Activated CD4-positive, alpha-beta T cell treated with anti-CD3 and anti-CD28 coated beads, Interleukin-2, amount 50 U/mL, for 16 hours (primary cell): ENCODE results near the gene ERCC8.
"Not testable (repeated sequence)": the region's sequence is repeated elsewhere in the genome, so short reads cannot be mapped to it uniquely, and the experiment has no call there.

Experiments
- DNase-seq: peaks from one replicate; pipeline ENCODE4 v3.0.0-alpha.2; 2020

Gene ERCC8

GRCh38 chr5:60903356-60903755 is 41.5 kb downstream of the ERCC8 start:
- no peak for DNase-seq

DNA sequence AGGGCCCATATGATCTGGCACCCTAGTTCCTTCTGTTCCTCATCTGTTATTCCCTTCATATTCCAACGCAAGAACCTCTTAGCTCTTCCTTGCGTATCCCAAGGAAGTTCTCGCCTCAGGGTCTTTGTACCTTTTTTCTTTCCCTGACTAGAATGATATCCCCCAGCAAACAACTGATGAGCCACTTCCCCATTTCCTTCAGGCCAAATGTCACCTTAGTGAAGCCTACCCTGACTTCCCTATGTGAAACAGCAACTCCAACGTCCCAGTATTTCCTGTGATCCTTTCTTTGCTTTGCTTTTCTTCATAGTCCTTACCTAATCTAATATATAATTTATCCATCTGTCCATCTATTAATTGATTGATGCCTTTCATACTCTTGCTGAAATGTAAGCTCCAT is 47.9 kb downstream of the ERCC8 start:
- DNase-seq, result no peak

GRCh38 chr5:60893521-60893920 is 51.3 kb downstream of the ERCC8 start:
- DNase-seq, result no peak

- DNase-seq, result no peak
These were observed 53.2 kb downstream of the ERCC8 start for GRCh38 chr5:60891667-60892066.

GRCh38 chr5:60888359-60889061 is 56.4 kb downstream of the ERCC8 start:
- no peak for DNase-seq

DNA sequence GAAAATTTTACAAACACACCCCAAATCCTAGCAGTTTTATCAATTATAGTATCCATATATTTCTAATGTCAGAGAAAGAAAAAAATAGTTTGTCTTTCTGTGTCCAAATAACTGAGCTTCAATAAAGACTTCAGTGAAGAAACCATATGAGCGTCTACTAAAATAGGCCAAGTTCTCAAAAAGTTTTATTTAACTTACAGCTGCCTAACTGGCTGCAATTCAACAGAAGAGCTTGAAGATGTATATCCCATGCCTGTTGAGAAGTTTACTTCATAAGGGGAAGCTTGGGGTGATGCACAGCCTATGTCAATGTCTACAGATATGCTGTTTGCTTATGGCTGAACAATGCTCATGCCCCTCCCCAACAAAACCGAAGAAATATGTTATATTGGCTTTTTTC is 57.1 kb downstream of the ERCC8 start:
- DNase-seq, result no peak

- no peak for DNase-seq
These were observed 57.8 kb downstream of the ERCC8 start for GRCh38 chr5:60887096-60887495.

GRCh38 chr5:60886158-60886557 is 58.7 kb downstream of the ERCC8 start:
- DNase-seq, result no peak

- no peak for DNase-seq
These were observed 61.6 kb downstream of the ERCC8 start for GRCh38 chr5:60883229-60883628.

- DNase-seq, result no peak
These were observed 72.0 kb downstream of the ERCC8 start for GRCh38 chr5:60872892-60873291.

- DNase-seq, result no peak
These were observed 74.0 kb downstream of the ERCC8 start for GRCh38 chr5:60870857-60871256.

GRCh38 chr5:60860572-60860971 is 84.3 kb downstream of the ERCC8 start:
- not testable (repeated sequence) for DNase-seq

DNA sequence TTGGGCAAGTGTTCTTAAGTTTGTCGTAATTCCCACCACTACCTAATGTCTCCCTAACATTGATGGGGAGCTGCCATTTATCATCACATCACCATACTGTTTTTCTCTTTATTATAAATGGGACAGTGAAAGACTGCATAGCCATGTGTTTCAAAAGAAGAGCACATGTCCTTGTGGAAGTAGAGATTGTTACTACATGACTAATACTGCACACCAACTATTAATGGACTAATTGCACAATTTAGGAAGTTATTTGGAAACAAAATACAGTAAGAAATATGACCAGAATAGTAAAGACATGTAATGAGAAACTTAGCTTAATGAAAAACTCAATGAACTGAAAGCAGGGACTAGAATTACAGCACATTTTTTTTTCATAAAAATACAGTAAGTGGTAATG is 88.8 kb downstream of the ERCC8 start:
- no peak for DNase-seq

DNA sequence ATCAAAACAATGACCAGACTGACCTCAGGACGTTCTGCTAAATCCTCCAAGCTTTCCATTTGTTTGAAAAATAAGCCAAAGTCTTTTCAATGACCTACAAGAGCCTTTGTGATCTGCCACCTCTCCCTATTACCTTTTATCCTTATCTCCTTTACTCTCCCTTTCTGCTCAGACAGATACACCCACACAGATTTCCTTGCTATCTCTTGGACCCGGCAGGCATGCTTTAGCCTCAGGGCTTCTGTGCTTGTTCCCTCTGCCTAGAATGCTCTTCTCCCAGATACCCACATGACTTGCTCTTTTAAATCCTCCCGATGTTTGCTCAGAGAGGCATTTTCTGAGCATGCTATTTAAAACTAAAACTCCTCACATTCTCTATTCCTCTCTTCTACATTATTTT is 91.9 kb downstream of the ERCC8 start:
- no peak for DNase-seq

DNA sequence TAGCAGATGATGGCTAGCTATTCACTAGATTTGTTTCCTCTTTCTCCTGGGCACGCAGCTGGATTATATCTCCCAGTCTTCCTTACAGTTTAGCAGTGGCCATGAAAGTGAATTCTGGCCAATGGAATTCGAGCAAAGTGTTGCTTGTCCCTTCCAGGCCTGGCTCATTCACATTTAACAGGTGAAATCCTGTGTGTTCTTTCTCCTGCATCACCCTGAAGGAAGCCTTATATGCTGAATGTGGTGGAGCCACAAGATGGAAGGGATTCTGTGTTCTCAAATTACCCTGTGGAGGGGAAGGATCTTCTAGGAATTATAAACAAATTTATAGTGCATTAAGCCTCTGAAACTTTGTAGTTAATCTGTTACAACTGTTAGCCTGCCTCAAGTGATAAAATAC is 92.6 kb downstream of the ERCC8 start:
- DNase-seq, result no peak

DNA sequence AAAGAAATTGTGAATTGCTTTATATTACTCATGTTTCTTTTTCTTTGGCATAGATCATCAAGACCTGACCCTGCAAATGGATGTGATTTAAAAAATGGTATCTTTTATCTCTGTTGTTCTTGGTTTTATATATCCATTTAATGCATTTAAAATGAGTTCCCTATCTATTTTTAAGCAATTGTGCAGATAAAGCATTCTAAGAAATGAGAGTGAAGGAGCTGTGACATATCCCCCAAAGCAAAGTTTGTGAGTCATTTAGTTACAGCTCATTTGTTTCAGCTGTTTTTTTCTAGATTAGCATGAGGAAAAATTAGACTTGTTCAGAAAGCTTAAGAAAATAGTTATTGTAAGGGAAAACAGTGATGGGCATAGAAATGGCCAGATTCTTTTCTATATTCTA is 93.2 kb downstream of the ERCC8 start:
- no peak for DNase-seq

DNA sequence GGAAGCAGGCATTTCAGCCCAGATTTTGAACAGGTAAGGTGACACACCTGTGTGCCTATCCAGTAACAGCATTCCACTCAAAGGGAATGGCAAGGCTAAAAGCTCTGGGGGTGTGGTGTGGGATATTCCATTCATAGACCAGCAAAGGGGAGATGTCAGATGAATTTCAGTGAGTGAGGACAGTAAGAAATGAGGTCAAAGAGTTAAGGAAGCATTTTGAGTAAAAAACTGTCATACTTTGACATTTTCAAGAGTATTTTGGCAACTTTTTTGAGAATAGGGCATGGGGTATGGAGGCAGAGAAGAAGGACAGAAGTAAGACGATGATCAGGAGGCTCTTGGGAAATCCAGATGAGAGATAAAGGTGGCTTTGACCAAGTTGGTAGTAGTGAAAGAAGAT is 98.6 kb downstream of the ERCC8 start:
- no peak for DNase-seq

DNA sequence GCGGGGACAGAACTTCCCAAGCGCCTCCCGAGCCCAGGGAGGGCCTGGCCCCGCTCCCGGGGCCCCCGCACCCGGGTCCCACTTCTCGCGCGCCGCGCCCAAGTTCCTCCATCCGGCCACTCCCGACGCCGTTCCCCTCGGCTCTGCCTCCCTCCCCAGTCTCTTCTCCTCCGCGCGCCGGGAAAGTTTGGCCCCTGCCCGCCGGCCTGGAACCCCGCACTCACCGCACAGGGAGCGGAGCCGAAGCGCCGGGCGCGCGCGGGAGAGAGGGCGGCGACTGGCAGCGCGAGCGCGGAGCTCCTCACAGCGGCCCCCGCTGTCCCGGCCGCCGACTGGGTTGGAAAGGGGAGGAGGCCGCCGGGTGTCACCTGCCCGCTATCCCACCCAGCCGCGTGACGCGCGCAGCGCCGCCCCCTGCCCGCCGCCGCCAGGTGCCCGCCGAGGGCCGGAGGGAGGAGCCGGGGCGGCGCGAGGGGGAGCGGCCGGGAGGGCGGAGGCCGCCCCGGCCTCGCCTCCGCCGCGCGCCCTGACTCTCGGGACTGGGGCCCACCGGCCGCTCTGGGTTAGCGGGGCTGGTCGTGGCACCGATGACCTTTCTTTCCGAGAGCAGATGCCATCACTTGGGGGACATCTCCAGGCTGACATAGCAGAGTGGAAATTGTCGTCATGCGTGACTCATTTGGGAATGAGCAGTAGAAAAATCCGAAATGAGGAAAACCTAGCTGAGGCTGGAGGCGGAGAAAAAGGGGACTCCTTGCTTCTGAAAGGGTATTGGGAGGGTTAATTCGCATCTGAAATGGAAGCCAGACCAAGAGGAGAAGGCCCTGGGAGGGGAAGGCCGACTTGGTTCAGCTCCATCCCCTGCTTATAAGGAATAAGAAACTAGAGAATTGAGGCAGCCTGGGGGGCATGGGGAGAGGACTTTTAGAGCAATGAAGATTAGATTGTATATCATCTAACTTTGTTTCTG is 100.6 kb downstream of the ERCC8 start, which contains the start of gene ELOVL7:
ELOVL7 (minus strand) TSS at position 334 of the 970 bp plus-strand sequence. CDS start 56,872 bp downstream, outside the sequence.
- peak; percentile 58 for DNase-seq

GRCh38 chr5:60843386-60843935 is 101.4 kb downstream of the ERCC8 start:
- no peak for DNase-seq

GRCh38 chr5:60842871-60843385 is 101.9 kb downstream of the ERCC8 start:
- no peak for DNase-seq

GRCh38 chr5:60841361-60841760 is 103.5 kb downstream of the ERCC8 start:
- DNase-seq, result no peak

- DNase-seq, result no peak
These were observed 108.7 kb downstream of the ERCC8 start for GRCh38 chr5:60836131-60836530.

GRCh38 chr5:60835554-60835953 is 109.3 kb downstream of the ERCC8 start:
- DNase-seq, result no peak
